PC-3 (cell line): Measurements from ENCODE around the gene TNFRSF25. TPM values are rescaled to one million over a fixed set of nuclear protein-coding genes. Genes with fewer than 3 reads are reported as not detected.

Source experiments
- ATAC-seq: fragments of 200-7000 bp; cut with Tn5 transposase; 2 replicates; pipeline ENCODE4 v1.9.1; 2020; ENCODE audit warnings: mild to moderate bottlenecking, moderate library complexity
- BruUV-seq: library from RNA; stranded (reverse); fragments of 400-500 nt; replicated peaks from 2 replicates; lab custom pipeline; 2021; lab: Mats Ljungman, UMichigan
- CTCF ChIA-PET: fragments of 300-600 bp; sonication (Branson Sonifier 250); formaldehyde crosslinking; loops from one replicate; lab custom pipeline; 2022; ENCODE audit warnings: antibody characterized with exemption; lab: Charles Lee
- POLR2A ChIA-PET: fragments of 300-600 bp; sonication (Branson Sonifier 250); formaldehyde crosslinking; loops from one replicate; lab custom pipeline; 2022; ENCODE audit warnings: antibody characterized with exemption; ENCODE audit not compliant: unreplicated experiment; lab: Charles Lee
- DNase-seq: peaks from one replicate; pipeline ENCODE4 v3.0.0-alpha.2; 2015
- H2AFZ ChIP-seq: fragments of 300-600 bp; sonication (generic); 2 replicates; pipeline ENCODE4 v1.6.0; 2016; ENCODE audit warnings: antibody characterized with exemption, low read length
- H3F3A ChIP-seq: fragments of 300-600 bp; sonication (generic); one replicate; pipeline ENCODE4 v1.6.0; 2017; ENCODE audit warnings: antibody characterized with exemption, low read length, control low read depth, mild to moderate bottlenecking; ENCODE audit not compliant: unreplicated experiment
- H3K27ac ChIP-seq: fragments of 300-600 bp; sonication (generic); 2 replicates; pipeline ENCODE4 v1.5.1; 2016; ENCODE audit warnings: mild to moderate bottlenecking, low read length
- H3K27me3 ChIP-seq: fragments of 300-600 bp; sonication (generic); 2 replicates; pipeline ENCODE4 v1.6.1; 2016; ENCODE audit warnings: low read length, mixed read lengths
- H3K36me3 ChIP-seq: fragments of 300-600 bp; sonication (generic); 2 replicates; pipeline ENCODE4 v1.6.1; 2016; ENCODE audit warnings: low read depth, mixed run types, low read length, mixed read lengths
- H3K4me1 ChIP-seq: fragments of 300-600 bp; sonication (generic); 2 replicates; pipeline ENCODE4 v1.5.1; 2016; ENCODE audit warnings: low read length; ENCODE audit not compliant: insufficient read depth
- H3K4me2 ChIP-seq: fragments of 300-600 bp; sonication (generic); 2 replicates; pipeline ENCODE4 v1.6.0; 2016; ENCODE audit warnings: low read length
- H3K4me3 ChIP-seq: fragments of 300-600 bp; sonication (generic); 2 replicates; pipeline ENCODE4 v1.5.1; 2016; ENCODE audit warnings: mild to moderate bottlenecking, low read length, mixed read lengths
- H3K79me2 ChIP-seq: fragments of 300-600 bp; sonication (generic); 2 replicates; pipeline ENCODE4 v1.6.1; 2017; ENCODE audit warnings: low read length, mixed read lengths
- H3K9ac ChIP-seq: fragments of 300-600 bp; sonication (generic); 2 replicates; pipeline ENCODE4 v1.6.0; 2016; ENCODE audit warnings: mild to moderate bottlenecking, low read length
- H3K9me2 ChIP-seq: fragments of 300-600 bp; sonication (generic); replicated peaks from 2 replicates; pipeline ENCODE4 v1.6.1; 2016; ENCODE audit warnings: mixed run types, low read length, mixed read lengths
- H3K9me3 ChIP-seq: fragments of 300-600 bp; sonication (generic); 2 replicates; pipeline ENCODE4 v1.6.1; 2016; ENCODE audit warnings: low read length, mixed read lengths
- H4K20me1 ChIP-seq: fragments of 300-600 bp; sonication (generic); 2 replicates; pipeline ENCODE4 v1.6.1; 2016; ENCODE audit warnings: low read length, mixed read lengths
- CTCF ChIP-seq: fragments of 300-600 bp; sonication (generic); conservative IDR thresholded peaks from 2 replicates; pipeline ENCODE4 v1.5.1; 2017; ENCODE audit warnings: antibody characterized with exemption, low read depth, mild to moderate bottlenecking, low read length
- EZH2 ChIP-seq: fragments of 300-600 bp; sonication (generic); IDR thresholded peaks from one replicate; pipeline ENCODE4 v1.6.1; 2017; ENCODE audit warnings: antibody characterized with exemption, mild to moderate bottlenecking, low read length; ENCODE audit not compliant: unreplicated experiment
- EZH2phosphoT487 ChIP-seq: fragments of 300-600 bp; sonication (generic); IDR thresholded peaks from 2 replicates; pipeline ENCODE4 v1.6.1; 2018; ENCODE audit warnings: mild to moderate bottlenecking, antibody characterized with exemption, low read length, borderline replicate concordance
- intact Hi-C: fragments of 100-400 bp; cut with micrococcal nuclease; formaldehyde crosslinking; loops from 2 replicates; pipeline ENCODE4 v1.9.0; 2023
- total RNA-seq: library from RNA; depleted of rRNA; stranded (reverse); fragments of >200 nt; gene quantifications from 2 replicates; pipeline ENCODE4 v1.2.3, GENCODE V29; 2014

The TNFRSF25 gene
- total RNA-seq, 1 experiment from 2014 or later = 42.5 TPM

GRCh38 chr1:6511561-6512244, 45.7 kb upstream of the TNFRSF25 start:
- H2AFZ ChIP-seq = no peak overlapping the region
- no peaks in the 10 kb centered on the region for H3K27me3 ChIP-seq
- no peak for ATAC-seq
- no peak for DNase-seq
- no peak overlapping the region for H3K9ac ChIP-seq
- intact Hi-C loops = no loop called here
- no peaks in the 10 kb centered on the region for H3K4me1 ChIP-seq
- no peaks in the 10 kb centered on the region for H3K9me2 ChIP-seq
- no peak overlapping the region for H3K4me2 ChIP-seq
- H3F3A ChIP-seq = no peaks in the 10 kb centered on the region
- ChIA-PET POLR2A (no interaction called here), CTCF (no interaction called here)
- H3K4me3 ChIP-seq = no peak overlapping the region
- H3K36me3 ChIP-seq = no peaks in the 10 kb centered on the region
- H4K20me1 ChIP-seq = no peaks in the 10 kb centered on the region
- no peaks in the 10 kb centered on the region for H3K9me3 ChIP-seq
- no TSS peak for BruUV-seq
- H3K27ac ChIP-seq = no peak overlapping the region
- no peaks in the 10 kb centered on the region for H3K79me2 ChIP-seq
- no peak for TF ChIP-seq EZH2

DNA sequence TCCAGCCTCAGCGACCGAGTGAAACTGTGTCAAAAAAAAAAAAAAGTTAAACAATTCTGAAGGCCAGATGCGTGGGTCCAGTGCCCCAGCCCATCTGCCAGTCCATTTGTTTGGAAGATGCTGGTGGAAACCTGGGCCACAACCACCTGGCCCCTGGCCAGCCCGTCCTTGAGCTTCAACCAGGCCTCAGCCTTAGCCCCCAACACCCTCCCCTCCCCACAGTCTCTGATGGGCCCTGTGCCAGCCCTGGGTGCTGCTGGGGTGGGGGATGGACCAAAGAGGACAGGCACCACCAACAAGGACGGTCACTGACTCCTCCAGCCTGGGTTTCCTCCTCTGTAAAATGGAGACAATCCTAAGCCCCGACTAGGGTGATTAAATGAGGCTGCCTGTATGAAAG, 45.1 kb upstream of the TNFRSF25 start:
- H3K79me2 ChIP-seq = no peaks in the 10 kb centered on the region
- no peak overlapping the region for H2AFZ ChIP-seq
- POLR2A ChIA-PET = no interaction called here
- no peaks in the 10 kb centered on the region for H3K36me3 ChIP-seq
- H3K4me3 ChIP-seq = no peak overlapping the region
- no TSS peak for BruUV-seq
- intact Hi-C loops = no loop called here
- no peaks in the 10 kb centered on the region for H3K9me3 ChIP-seq
- H3K4me2 ChIP-seq = no peak overlapping the region
- DNase-seq (no peak), ATAC-seq (no peak)
- H3K27me3 ChIP-seq = no peaks in the 10 kb centered on the region
- TF ChIP-seq CTCF (no peak), EZH2phosphoT487 (no peak), EZH2 (no peak)
- H3K4me1 ChIP-seq = no peaks in the 10 kb centered on the region
- CTCF ChIA-PET = no interaction called here
- no peak overlapping the region for H3K27ac ChIP-seq
- H4K20me1 ChIP-seq = no peaks in the 10 kb centered on the region
- no peaks in the 10 kb centered on the region for H3F3A ChIP-seq
- H3K9ac ChIP-seq = no peak overlapping the region
- H3K9me2 ChIP-seq = no peaks in the 10 kb centered on the region

DNA sequence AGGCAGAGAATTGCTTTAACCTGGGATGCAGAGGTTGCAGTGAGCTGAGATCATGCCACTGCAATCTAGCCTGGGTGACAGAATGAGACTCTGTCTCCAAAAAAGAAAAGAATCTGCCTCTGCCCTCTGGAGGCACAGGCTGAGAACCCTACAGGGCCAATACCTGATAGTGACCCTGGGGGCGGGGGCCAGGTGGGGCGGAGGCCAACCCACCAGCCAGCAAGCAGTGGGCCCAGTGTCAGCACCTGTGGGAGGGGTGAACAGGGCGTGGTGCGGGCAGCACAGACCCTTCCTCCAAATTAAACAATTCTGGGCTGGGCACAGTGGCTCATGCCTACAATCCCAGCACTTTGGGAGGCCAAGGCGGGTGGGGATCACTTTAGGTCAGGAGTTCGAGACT, 44.5 kb upstream of the TNFRSF25 start:
- H3K9ac ChIP-seq = no peak overlapping the region
- TF ChIP-seq CTCF = no peak
- TF ChIP-seq EZH2 = no peak
- TF ChIP-seq EZH2phosphoT487 = no peak
- intact Hi-C loops = no loop called here
- POLR2A ChIA-PET = no interaction called here
- H3K4me2 ChIP-seq = no peak overlapping the region
- H3K27ac ChIP-seq = no peak overlapping the region
- H3K79me2 ChIP-seq = no peaks in the 10 kb centered on the region
- CTCF ChIA-PET = no interaction called here
- no TSS peak for BruUV-seq
- no peaks in the 10 kb centered on the region for H3F3A ChIP-seq
- H3K9me3 ChIP-seq = no peaks in the 10 kb centered on the region
- DNase-seq = no peak
- H3K9me2 ChIP-seq = no peaks in the 10 kb centered on the region
- ATAC-seq = no peak
- no peaks in the 10 kb centered on the region for H3K36me3 ChIP-seq
- H3K4me1 ChIP-seq = no peaks in the 10 kb centered on the region
- H3K27me3 ChIP-seq = no peaks in the 10 kb centered on the region
- H3K4me3 ChIP-seq = no peak overlapping the region
- no peaks in the 10 kb centered on the region for H4K20me1 ChIP-seq
- H2AFZ ChIP-seq = no peak overlapping the region
